NCI-H82 treated with DMSO at 0.1 percent for 48 hours (cell line): Measurements from ENCODE around the gene NOXO1.
"Not testable (repeated sequence)": the region's sequence is repeated elsewhere in the genome, so short reads cannot be mapped to it uniquely, and the experiment has no call there.

Experiments used
- DNase-seq: peaks from one replicate; lab custom pipeline; 2025; ENCODE audit not compliant: unreplicated experiment; lab: John Stamatoyannopoulos, UW

The NOXO1 gene

DNA sequence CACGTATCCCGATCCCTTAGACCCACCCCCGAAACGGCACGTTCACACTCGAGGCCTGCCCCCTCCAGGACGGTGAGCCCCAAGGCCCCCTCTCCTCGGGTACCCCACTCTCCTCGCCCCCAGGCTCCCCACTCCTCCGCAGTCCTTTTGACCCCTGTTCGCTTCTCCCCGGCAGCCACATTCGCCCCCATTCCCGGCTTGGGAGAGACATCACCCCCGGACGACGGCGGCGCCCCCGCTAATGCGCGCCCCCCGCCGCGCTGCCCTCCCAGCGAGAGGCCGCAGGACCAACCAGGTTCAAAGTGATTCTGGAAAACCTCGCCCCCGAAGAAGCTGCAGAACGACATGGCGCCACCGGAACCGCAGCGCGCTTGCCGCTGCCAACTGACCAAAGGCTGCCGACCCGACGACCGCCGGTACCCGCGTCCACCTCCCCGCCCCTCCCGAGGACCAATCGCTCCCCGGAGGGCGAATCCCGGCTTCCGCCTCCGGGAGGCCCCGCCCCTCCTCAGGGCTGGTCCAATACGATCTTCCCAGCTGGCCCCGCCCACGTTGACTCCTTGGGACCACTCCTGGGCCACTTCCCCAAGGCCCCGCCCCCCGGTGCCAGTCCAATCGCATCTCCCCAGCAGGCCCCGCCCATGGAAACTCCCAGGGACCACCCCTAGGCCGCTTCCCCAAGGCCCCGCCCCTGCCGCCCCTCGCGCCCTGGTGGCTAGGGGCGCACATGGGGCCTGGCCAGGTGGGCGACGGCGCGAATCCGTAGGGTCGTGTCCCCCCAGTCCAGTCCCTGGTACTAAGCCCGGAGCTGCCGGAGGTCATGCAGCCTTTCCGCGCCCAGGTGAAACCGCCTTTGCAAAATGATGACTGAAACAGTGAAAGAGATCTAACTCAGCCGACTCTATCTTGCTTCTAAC, 38.2 kb downstream of the NOXO1 start, which contains the start of gene MSRB1:
Gene MSRB1, minus strand, starts transcription at position 390 of the 917 bp plus-strand sequence. Its CDS starts 43 bp downstream, at position 347.
- peak; percentile 99 for DNase-seq

DNA sequence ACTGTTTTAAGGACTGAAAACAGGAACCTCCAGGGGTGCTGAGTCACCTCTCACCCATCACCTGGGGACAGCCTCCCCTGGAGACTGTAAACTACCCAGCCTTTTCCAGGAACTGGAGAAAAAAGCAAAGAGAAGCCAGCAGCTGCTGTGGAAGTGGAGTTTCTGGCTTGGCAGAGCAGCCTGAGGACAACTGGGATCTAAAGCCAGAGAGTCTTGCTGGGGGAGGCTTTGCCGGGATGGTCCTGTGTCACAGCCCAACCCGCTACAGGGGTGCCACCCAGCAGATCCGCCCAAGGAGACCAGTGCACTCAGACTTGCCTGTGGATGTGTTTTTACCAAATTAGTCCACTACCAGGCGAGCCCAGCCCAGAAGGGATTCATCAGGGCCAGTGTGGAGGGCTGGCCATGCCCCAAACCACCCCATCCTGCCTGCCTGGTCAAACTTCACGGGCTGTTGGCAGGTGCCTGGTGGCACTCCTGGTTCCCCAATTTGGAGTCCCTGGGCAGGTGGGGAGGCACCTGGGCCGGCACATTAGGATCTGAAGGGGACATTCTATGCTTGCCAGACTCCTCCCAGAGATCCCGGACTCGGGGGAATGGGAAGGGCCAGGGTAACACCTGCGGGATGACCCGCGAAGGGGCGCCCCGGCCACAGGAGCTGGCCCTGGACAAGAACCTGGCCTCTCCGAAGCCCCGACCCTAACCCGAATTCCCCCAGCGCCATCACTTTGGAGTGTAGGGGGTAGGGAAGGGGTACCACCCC, 39.0 kb downstream of the NOXO1 start:
- DNase-seq: no peak

DNA sequence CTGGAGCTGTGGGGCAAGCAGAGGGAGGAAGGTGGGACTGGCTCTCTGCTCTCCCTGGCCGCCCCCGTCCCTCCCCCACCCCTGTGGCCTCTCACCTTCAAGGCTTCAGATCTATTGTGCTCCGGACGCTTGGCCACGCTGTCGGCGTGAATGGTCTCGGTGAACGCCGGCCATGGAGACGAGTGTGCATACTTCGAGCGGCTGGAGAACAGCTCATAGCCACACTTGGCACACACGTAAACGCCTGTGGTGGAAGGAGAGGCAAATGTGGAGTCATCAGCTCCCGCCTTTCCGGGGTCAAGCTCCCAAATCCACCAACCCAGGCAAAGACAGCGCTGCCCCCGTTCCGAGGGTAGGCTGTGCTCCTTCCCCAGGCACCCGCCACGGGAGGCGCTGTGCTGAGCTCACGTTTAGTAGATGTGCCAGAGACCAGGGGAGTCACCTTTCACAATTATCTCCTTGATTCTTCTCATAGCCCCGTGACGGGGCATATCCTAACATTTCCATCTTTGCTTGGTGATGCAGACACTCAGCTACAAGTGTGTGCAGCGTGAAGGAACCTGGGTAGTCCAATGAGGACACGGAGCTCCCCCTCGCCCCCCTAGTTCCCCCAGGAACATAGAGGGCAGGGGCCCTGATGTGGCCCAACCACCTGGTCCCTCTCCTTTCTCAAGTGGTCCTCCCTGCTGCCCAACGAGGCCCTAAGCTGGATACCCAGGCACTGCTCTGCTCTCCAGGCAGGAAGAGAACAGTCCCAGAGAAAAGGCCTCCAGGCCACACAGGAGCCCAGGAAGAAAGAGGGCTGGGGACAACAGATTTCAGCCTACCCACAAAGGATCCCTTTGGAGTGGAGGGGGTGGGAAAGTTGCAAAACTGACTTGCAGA, 39.9 kb downstream of the NOXO1 start:
- no peak for DNase-seq

DNA sequence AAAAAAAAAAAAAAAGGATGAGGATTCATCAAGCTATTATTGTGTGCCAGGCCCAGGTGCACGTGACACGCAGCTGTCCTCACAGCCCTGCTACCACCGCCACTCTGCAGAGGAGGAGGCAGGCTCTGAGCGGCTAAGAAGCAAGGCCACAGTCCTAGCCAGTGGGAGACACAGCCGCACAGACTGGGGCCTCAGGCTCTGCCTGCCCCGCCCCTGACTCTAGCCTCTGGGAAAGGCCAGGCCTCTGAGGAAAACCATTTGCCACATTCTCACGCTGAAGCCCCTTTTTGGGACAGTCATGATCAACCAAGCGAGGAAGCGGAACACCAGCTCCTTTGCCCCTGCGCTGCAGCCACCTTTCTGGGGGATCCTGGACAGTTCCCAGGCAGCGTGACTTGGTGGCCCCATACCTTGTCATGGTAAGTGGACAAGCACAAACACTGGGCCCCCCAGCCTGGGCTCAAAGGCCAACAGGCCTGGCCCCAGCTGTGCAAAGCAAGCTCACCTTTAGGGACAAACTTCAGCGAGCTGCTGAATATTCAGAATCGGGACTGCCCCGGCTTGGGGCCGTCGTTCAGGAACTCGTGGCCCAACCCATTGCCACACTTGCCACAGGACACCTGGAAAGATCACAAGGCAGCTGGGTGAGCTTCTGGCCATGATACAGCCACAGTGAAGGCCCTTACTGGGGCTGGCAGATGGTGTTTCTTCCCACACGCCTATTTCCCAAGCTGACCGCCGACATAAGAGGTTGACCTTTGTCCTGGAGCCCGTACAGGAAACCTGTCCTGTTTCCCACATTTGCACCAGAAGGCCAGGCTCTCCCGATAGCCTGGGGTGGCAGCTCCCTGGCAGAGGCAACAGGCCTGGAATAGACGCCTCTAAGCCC, 40.8 kb downstream of the NOXO1 start:
- no peak for DNase-seq

DNA sequence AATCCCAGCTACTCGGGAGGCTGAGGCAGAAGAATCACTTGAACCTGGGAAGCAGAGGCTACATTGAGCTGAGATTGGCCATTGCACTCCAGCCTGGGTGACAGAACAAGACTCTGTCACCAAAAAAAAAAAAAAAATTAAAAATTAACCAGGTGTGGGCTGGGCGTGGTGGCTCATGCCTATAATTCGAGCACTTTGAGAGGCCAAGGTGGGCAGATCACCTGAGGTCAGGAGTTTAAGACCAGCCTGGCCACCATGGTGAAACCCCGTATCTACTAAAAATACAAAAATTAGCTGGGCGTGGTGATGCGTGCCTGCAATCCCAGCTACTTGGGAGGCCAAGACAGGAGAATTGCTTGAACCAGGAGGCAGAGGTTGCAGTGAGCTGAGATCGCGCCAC, 41.4 kb downstream of the NOXO1 start:
- DNase-seq: not testable (repeated sequence)

DNA sequence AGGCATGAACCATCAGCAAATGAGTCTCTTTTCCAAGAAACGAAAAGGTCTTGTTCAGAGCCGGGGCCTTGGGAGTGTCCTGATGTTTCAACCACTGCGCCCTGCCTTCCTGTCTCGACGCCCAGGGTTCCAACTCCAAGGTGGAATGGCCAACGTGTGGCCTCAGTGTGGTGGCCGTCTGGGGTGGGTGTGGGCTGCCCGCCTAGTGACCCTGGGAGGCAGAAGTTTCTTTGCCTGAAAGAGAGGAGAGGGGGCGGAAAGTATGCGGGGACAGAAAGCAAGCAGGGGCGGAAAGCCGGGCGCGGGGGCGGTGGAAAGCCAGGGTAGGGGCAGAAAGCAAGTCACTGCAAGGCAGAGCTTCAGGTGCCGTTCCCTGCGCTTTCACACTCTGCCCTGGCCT, 42.4 kb downstream of the NOXO1 start:
- no peak for DNase-seq

DNA sequence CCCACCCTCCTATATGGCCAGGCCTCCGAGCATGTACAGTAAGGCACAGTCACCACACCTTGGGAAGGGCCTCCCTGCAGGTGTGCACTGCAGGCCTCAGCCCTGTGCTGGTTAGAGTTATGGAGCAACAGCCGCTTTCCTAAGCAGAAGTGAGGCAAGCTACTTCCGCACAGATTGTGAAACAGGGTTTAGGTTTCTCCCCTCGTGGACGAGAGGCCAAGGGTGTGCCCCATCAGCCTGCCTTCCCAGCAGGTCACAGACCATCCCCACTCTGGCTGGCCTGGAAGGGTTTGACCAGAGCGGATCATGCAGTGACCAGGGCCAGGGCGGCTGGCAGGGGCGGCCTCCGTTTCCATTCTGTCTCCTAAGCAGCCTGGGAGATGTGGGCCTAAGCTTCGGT, 43.0 kb downstream of the NOXO1 start:
- no peak for DNase-seq

DNA sequence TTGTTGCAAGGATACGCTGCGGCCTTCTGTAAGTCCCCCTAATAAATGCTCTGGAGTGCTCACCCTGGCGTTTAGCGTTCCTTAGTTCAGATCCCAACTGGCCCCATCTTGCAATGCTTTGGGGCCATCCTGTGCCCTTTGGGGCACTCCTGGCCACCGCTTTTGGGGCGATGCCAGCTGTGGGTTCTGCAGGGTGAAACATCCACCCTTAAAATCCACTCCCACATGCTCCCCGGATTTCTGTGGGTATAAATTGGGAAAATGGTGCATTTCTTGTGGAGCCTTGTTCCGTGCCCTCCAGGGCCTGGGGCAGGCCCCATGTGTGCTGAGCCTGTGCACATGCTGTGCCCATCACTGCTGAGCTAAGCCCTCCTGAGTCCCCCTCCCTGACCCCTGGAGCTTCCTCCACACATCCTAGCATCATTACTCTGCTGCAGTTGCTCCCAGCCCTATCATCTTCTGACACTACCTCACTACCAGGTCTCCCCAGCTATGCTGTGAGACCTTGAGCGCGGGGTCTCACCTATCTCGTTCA, 44.3 kb downstream of the NOXO1 start:
- DNase-seq: no peak

DNA sequence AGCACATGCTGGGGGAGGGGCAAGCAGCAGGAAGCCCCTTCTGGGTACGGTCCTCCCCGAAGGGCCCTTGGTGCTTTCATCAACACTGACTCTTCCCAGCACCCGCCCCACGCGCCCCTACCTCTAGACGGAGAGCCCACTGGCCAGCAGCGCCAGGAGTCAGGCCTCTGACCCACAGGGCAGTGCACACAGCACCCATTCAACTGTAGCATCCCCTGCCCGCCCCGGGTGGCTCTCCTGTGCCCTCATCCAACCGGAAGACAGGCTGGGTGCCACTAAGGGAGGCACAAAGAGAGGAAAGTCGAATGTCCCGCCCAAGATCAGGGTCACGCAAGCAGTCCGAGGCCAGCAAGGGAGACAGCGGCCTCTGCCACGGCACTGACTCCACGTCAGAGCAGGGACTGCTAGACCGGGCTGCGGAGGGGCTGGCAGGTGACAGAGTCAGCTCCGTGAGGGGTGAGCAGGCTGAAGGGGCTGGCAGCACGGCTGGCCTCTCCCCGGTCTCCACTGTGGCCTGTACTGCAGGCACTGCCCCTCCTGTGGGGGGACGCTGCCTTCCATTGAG, 48.1 kb downstream of the NOXO1 start:
- no peak for DNase-seq

DNA sequence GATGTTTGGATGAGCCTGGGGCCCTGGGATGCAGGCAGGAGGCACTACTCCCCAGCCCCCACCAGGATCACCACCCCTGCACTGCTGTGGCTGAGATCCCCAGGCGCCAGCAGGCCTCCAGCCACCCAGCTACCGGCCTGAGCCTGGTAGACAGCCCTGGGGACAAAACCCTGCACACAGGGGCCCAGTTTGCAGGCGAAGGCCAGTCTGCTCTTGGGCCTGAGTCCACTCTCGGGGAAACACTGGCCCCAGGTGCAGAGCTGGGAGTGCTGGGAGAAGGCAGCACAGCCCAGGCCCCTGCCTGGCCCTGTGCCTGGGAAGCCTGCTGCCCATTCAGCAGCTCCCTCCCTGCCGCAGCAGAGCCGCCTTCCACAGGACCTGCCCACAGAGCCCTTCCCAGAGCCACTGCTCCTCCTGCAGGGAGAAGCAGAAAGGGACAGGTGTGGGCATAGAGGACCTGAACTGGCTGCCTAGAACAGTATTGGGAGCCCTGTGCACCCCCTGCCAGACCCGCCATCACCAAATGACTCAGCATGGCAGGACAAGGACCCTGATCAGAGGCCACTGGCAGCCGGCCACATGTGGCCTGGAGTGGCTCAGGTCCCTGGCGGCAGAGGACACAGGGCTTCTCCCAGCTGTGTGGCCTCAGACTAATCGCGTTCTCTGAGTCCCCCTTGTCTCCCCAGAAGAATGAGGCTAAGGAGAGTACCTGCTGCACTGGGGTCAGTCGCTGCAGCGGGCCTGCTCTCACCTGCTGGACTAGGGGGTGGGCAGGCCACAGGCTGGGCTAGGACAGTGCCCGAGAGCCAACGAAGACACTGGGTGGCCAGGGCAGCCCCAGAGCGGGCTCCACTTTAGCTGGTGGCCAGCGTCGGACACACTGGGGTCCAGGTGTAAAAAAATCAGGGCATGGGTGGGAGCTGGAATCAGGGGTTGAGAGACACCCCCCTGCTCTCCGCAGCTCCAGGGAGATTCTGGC, 48.9 kb downstream of the NOXO1 start:
- no peak for DNase-seq

DNA sequence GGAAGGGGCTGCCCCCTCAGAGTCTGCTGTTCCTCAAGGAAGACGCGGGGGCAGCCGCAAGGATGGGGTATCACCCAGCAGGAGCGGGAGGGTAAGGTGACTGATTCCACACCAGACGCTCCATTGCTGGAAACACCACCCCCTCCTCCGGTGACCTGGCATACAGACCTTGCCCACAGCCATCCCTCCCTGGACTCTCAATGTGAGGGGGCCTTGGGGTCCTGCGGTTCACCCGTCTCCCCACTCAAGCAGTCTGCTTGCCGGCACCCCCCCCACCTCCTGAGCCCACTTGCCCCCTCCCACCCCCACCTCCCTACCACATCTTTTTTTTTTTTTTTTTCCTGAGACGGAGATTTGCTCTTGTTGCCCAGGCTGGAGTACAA, 50.9 kb downstream of the NOXO1 start:
- no peak for DNase-seq

DNA sequence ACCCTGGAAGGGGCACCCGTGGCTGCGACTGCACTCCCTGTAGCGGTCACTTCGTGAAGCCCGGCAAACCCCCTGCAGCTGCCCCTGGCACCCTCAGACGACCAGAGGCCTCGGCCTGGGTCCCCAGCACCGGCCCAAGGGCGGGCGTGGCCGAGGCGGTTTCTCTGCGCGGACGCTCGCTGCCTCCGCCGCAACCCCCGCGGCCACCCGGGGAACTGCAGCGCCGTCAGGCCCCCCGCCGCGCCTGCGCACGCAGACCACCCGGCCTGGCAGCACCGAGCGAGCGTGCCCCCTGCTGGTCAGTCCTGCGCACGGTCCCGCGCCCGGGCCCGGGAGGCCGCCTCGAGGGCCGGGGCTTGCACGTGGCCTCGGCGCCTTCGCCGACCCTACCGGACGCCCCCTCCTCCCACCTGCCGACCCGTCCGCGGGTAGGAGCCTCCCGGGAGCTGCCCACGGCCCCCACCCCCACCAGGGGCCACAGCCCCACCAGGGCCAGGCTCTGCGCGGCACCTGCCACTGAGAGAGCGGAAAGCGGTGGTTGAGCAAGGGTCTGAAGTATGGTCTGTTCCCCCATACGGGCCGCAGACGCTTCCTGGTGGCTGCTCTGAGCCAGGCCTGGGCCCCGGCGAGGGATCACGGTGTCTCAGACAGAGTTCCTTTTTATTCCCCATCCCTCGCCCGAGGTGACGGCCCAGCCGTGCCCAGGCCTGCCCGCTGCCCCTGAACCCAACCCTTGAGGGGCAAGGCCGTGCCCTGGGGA, 51.5 kb downstream of the NOXO1 start:
- peak; percentile 14 for DNase-seq

DNA sequence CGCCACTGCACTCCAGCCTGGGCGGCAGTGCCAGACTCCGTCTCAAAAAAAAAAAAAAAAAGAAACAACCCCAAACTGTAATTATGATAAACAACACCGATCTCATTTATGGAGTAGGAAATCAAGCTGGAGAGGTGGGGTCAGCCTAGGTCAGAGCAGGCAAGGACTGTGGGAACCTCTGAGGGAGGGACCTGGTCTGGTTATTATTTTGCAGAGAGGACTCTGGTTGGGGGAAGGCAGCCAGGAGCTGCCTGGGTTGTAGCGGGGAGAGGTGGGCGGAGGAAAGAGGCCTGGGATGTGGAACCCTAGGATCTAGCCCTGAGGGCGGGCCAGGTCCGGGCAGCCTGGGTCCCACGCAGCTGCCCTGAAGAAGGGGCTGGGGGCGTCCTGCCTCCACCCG, 52.2 kb downstream of the NOXO1 start:
- no peak for DNase-seq
